GM10266 (cell line): ENCODE results near the gene PITX2.

Experiments
- DNase-seq: peaks from one replicate; pipeline ENCODE4 v3.0.0; 2012; ENCODE audit errors: extremely low spot score
- CTCF ChIP-seq: IDR thresholded peaks from 2 replicates; pipeline ENCODE4 v1.5.1; 2012; ENCODE audit warnings: mild to moderate bottlenecking, low read depth; ENCODE audit not compliant: control insufficient read depth, insufficient read depth; ENCODE audit errors: missing control alignments

The PITX2 gene

GRCh38 chr4:110663738-110664444 lies 41.0 kb upstream of the PITX2 start:
- DNase-seq: no peak
- TF ChIP-seq CTCF: no peak

GRCh38 chr4:110663206-110663605 lies 40.3 kb upstream of the PITX2 start:
- no peak for DNase-seq
- no peak for TF ChIP-seq CTCF

GRCh38 chr4:110660755-110661154 lies 37.9 kb upstream of the PITX2 start:
- no peak for TF ChIP-seq CTCF
- DNase-seq: no peak

- DNase-seq: no peak
- TF ChIP-seq CTCF: no peak
Observed at GRCh38 chr4:110654254-110654635, 31.4 kb upstream of the PITX2 start.

- no peak for TF ChIP-seq CTCF
- DNase-seq: no peak
Observed at GRCh38 chr4:110653321-110654253, 30.7 kb upstream of the PITX2 start.

GRCh38 chr4:110644008-110644407 lies 21.1 kb upstream of the PITX2 start:
- no peak for TF ChIP-seq CTCF
- DNase-seq: no peak

- DNase-seq: no peak
Observed at GRCh38 chr4:110643096-110643495, 20.2 kb upstream of the PITX2 start.

More at GRCh38 chr4:110643096-110643495, 20.2 kb upstream of the PITX2 start:
- TF ChIP-seq CTCF: no peak
